ENCODE measurements around the gene SGCA.

SGCA gene

GRCh38 chr17:50220811-50221210, 55.0 kb downstream of the SGCA start:
- Histone ChIP-seq H3K9me3 (ENCODE audit: insufficient read depth, low read length, severe bottlenecking) (peaks cover 5% of the 10 kb centered on the region), H3K4me2 (ENCODE audit: insufficient read depth, low read length) (no peak overlapping the region), H4K20me1 (ENCODE audit: insufficient read depth, low read length) (no peaks in the 10 kb centered on the region), H3K27me3 (ENCODE audit: insufficient read depth, low read length, poor library complexity) (peaks cover 7% of the 10 kb centered on the region), H3K4me3 (ENCODE audit: low read depth in 1 of 2, low read length in 2 of 2) (no peak overlapping the region), H3K9ac (ENCODE audit: low read depth, low read length) (no peak overlapping the region), H3K27ac (ENCODE audit: low read length) (no peak overlapping the region), H3K4me1 (ENCODE audit: insufficient read depth, low read length) (peaks cover 3% of the 10 kb centered on the region; the same call in 1 of the 2 replicates), H3K79me2 (ENCODE audit: insufficient read depth, low read length) (no peaks in the 10 kb centered on the region), H3K36me3 (ENCODE audit: insufficient read depth, low read length) (no peaks in the 10 kb centered on the region), H2AFZ (ENCODE audit: low read depth, low read length) (no peak overlapping the region)
- no peak for TF ChIP-seq EZH2 (IDR thresholded peaks at IDR 0.05; ENCODE audit: borderline replicate concordance, low read depth, low read length, severe bottlenecking)
- TF ChIP-seq CTCF (IDR thresholded peaks at IDR 0.05; ENCODE audit: borderline replicate concordance, extremely low read depth, low read length, poor library complexity, severe bottlenecking): no peak
- DNase-seq (no peak), ATAC-seq (ENCODE audit: insufficient read depth, low read depth) (no peak)

- TF ChIP-seq EZH2 (IDR thresholded peaks at IDR 0.05; ENCODE audit: borderline replicate concordance, low read depth, low read length, severe bottlenecking) (no peak), CTCF (IDR thresholded peaks at IDR 0.05; ENCODE audit: borderline replicate concordance, extremely low read depth, low read length, poor library complexity, severe bottlenecking) (no peak)
- peak; percentile 40 for DNase-seq
These were observed 55.6 kb downstream of the SGCA start for GRCh38 chr17:50221266-50221863.

GRCh38 chr17:50221864-50222545, 56.2 kb downstream of the SGCA start:
- H3K4me3 ChIP-seq (ENCODE audit: low read depth in 1 of 2, low read length in 2 of 2): no peak overlapping the region
- H3K4me2 ChIP-seq (ENCODE audit: insufficient read depth, low read length): no peak overlapping the region
- ATAC-seq (ENCODE audit: insufficient read depth, low read depth): no peak
- H3K36me3 ChIP-seq (ENCODE audit: insufficient read depth, low read length): no peaks in the 10 kb centered on the region
- no peak for TF ChIP-seq CTCF (IDR thresholded peaks at IDR 0.05; ENCODE audit: borderline replicate concordance, extremely low read depth, low read length, poor library complexity, severe bottlenecking)
- TF ChIP-seq EZH2 (IDR thresholded peaks at IDR 0.05; ENCODE audit: borderline replicate concordance, low read depth, low read length, severe bottlenecking): no peak
- H2AFZ ChIP-seq (ENCODE audit: low read depth, low read length): no peak overlapping the region
- H3K27me3 ChIP-seq (ENCODE audit: insufficient read depth, low read length, poor library complexity): peaks cover under 1% of the 10 kb centered on the region
- H3K79me2 ChIP-seq (ENCODE audit: insufficient read depth, low read length): no peaks in the 10 kb centered on the region
- H3K4me1 ChIP-seq (ENCODE audit: insufficient read depth, low read length): peaks cover 3% of the 10 kb centered on the region; the same call in 1 of the 2 replicates
- H4K20me1 ChIP-seq (ENCODE audit: insufficient read depth, low read length): no peaks in the 10 kb centered on the region
- DNase-seq: no peak
- H3K9ac ChIP-seq (ENCODE audit: low read depth, low read length): no peak overlapping the region
- peaks cover 5% of the 10 kb centered on the region for H3K9me3 ChIP-seq (ENCODE audit: insufficient read depth, low read length, severe bottlenecking)
- H3K27ac ChIP-seq (ENCODE audit: low read length): no peak overlapping the region

More at GRCh38 chr17:50221266-50221863, 55.6 kb downstream of the SGCA start:
- Histone ChIP-seq H3K4me2 (ENCODE audit: insufficient read depth, low read length) (no peak overlapping the region), H3K27me3 (ENCODE audit: insufficient read depth, low read length, poor library complexity) (peaks cover 5% of the 10 kb centered on the region), H3K9me3 (ENCODE audit: insufficient read depth, low read length, severe bottlenecking) (peaks cover 5% of the 10 kb centered on the region), H4K20me1 (ENCODE audit: insufficient read depth, low read length) (no peaks in the 10 kb centered on the region), H3K9ac (ENCODE audit: low read depth, low read length) (no peak overlapping the region), H3K79me2 (ENCODE audit: insufficient read depth, low read length) (no peaks in the 10 kb centered on the region), H3K27ac (ENCODE audit: low read length) (no peak overlapping the region), H3K4me3 (ENCODE audit: low read depth in 1 of 2, low read length in 2 of 2) (no peak overlapping the region), H2AFZ (ENCODE audit: low read depth, low read length) (no peak overlapping the region), H3K36me3 (ENCODE audit: insufficient read depth, low read length) (no peaks in the 10 kb centered on the region), H3K4me1 (ENCODE audit: insufficient read depth, low read length) (peaks cover 3% of the 10 kb centered on the region; the same call in 1 of the 2 replicates)
- peak; percentile 68 for ATAC-seq (ENCODE audit: insufficient read depth, low read depth)
